GM18907 (cell line): ENCODE data around the gene SLC17A1.

Source experiments
- ATAC-seq: cut with Tn5 transposase; IDR thresholded peaks from one replicate; pipeline ENCODE4 v1.9.1; 2021; ENCODE audit warnings: mild to moderate bottlenecking, moderate library complexity; ENCODE audit not compliant: unreplicated experiment

SLC17A1 gene

GRCh38 chr6:25832670-25833069, 818 bp upstream of the SLC17A1 start:
- ATAC-seq: no peak

- no peak for ATAC-seq
These were observed 433 bp upstream of the SLC17A1 start for GRCh38 chr6:25832307-25832662.

- ATAC-seq: no peak
These were observed 1.4 kb downstream of the SLC17A1 start for GRCh38 chr6:25830458-25830857.

- ATAC-seq: no peak
These were observed 2.5 kb downstream of the SLC17A1 start for GRCh38 chr6:25829375-25829774.

GRCh38 chr6:25821341-25821740, 10.5 kb downstream of the SLC17A1 start:
- ATAC-seq: no peak

GRCh38 chr6:25816252-25816651, 15.6 kb downstream of the SLC17A1 start:
- ATAC-seq: no peak

GRCh38 chr6:25815194-25815593, 16.7 kb downstream of the SLC17A1 start:
- ATAC-seq: no peak

GRCh38 chr6:25804804-25805203, 27.0 kb downstream of the SLC17A1 start:
- ATAC-seq: no peak

- ATAC-seq: no peak
These were observed 30.4 kb downstream of the SLC17A1 start for GRCh38 chr6:25801436-25801835.

GRCh38 chr6:25794784-25795183, 37.1 kb downstream of the SLC17A1 start:
- no peak for ATAC-seq

GRCh38 chr6:25793970-25794369, 37.9 kb downstream of the SLC17A1 start:
- ATAC-seq: no peak

- ATAC-seq: no peak
These were observed 39.8 kb downstream of the SLC17A1 start for GRCh38 chr6:25792016-25792415.

GRCh38 chr6:25789475-25789874, 42.4 kb downstream of the SLC17A1 start:
- ATAC-seq: no peak

GRCh38 chr6:25788305-25788922, 43.4 kb downstream of the SLC17A1 start:
- ATAC-seq: no peak

GRCh38 chr6:25787428-25787827, 44.4 kb downstream of the SLC17A1 start:
- no peak for ATAC-seq

GRCh38 chr6:25781134-25781533, 50.7 kb downstream of the SLC17A1 start:
- ATAC-seq: no peak

- no peak for ATAC-seq
These were observed 53.8 kb downstream of the SLC17A1 start for GRCh38 chr6:25777856-25778649.

- no peak for ATAC-seq
These were observed 54.8 kb downstream of the SLC17A1 start for GRCh38 chr6:25777031-25777430.

GRCh38 chr6:25774120-25774715, 57.6 kb downstream of the SLC17A1 start:
- no peak for ATAC-seq

- ATAC-seq: no peak
These were observed 61.9 kb downstream of the SLC17A1 start for GRCh38 chr6:25769983-25770382.

- no peak for ATAC-seq
These were observed 63.3 kb downstream of the SLC17A1 start for GRCh38 chr6:25768566-25768965.

GRCh38 chr6:25764611-25765010, 67.2 kb downstream of the SLC17A1 start:
- no peak for ATAC-seq
